GM19467 (cell line): ENCODE data around the gene MEF2C.
"Not testable (repeated sequence)": the region's sequence is repeated elsewhere in the genome, so short reads cannot be mapped to it uniquely, and the experiment has no call there.

Source experiments
- ATAC-seq: cut with Tn5 transposase; IDR thresholded peaks from one replicate; pipeline ENCODE4 v1.9.1; 2021; ENCODE audit warnings: mild to moderate bottlenecking, moderate library complexity; ENCODE audit not compliant: unreplicated experiment

The MEF2C gene

GRCh38 chr5:88868468-88869068, 14.4 kb downstream of the MEF2C start:
- ATAC-seq = no peak

- no peak for ATAC-seq
These were observed 15.3 kb downstream of the MEF2C start for GRCh38 chr5:88867638-88868037.

GRCh38 chr5:88863523-88863922, 19.5 kb downstream of the MEF2C start:
- ATAC-seq = no peak

GRCh38 chr5:88862547-88863175, 20.3 kb downstream of the MEF2C start:
- no peak for ATAC-seq

GRCh38 chr5:88861231-88861630, 21.8 kb downstream of the MEF2C start:
- ATAC-seq = no peak

- no peak for ATAC-seq
These were observed 22.5 kb downstream of the MEF2C start for GRCh38 chr5:88860501-88860900.

- ATAC-seq = no peak
These were observed 24.6 kb downstream of the MEF2C start for GRCh38 chr5:88858392-88858791.

GRCh38 chr5:88856381-88856780, 26.6 kb downstream of the MEF2C start:
- ATAC-seq = not testable (repeated sequence)

GRCh38 chr5:88854769-88855168, 28.2 kb downstream of the MEF2C start:
- ATAC-seq = no peak

GRCh38 chr5:88847420-88847819, 35.6 kb downstream of the MEF2C start:
- no peak for ATAC-seq

- ATAC-seq = no peak
These were observed 36.5 kb downstream of the MEF2C start for GRCh38 chr5:88846434-88846833.

GRCh38 chr5:88845081-88845697, 37.8 kb downstream of the MEF2C start:
- ATAC-seq = peak; percentile 65

- ATAC-seq = no peak
These were observed 40.2 kb downstream of the MEF2C start for GRCh38 chr5:88842784-88843183.

GRCh38 chr5:88841212-88841611, 41.8 kb downstream of the MEF2C start:
- no peak for ATAC-seq

GRCh38 chr5:88840495-88840894, 42.5 kb downstream of the MEF2C start:
- ATAC-seq = no peak

GRCh38 chr5:88839238-88839637, 43.7 kb downstream of the MEF2C start:
- no peak for ATAC-seq

GRCh38 chr5:88838500-88838899, 44.5 kb downstream of the MEF2C start:
- no peak for ATAC-seq

- no peak for ATAC-seq
These were observed 45.2 kb downstream of the MEF2C start for GRCh38 chr5:88837817-88838216.

- ATAC-seq = no peak
These were observed 45.8 kb downstream of the MEF2C start for GRCh38 chr5:88837222-88837621.

GRCh38 chr5:88836195-88836838, 46.7 kb downstream of the MEF2C start:
- no peak for ATAC-seq

- no peak for ATAC-seq
These were observed 48.5 kb downstream of the MEF2C start for GRCh38 chr5:88834499-88834898.

- ATAC-seq = no peak
These were observed 48.9 kb downstream of the MEF2C start for GRCh38 chr5:88834131-88834462.
